Esophagus squamous epithelium (tissue), 4 donors: ENCODE results near the gene BAZ1A.

Experiments used
- POLR2A ChIP-seq, 4 donors: fragments of 450-650 bp; IDR thresholded peaks; one replicate each; pipeline ENCODE4 v1.6.1; 2017; ENCODE audit warnings: antibody characterized with exemption in 4 of 4, mild to moderate bottlenecking in 4 of 4, moderate library complexity in 3 of 4
- TF ChIP-seq, protein P1 (sequence below), 6 experiments: fragments of 450-650 bp in 4 of 6; fragments of 200-600 bp in 2 of 6; sonication (generic) in 2 of 6; IDR thresholded peaks; one replicate each; pipeline ENCODE4 v1.5.1; 2016 to 2019; ENCODE audit warnings: antibody characterized with exemption in 6 of 6, mild to moderate bottlenecking in 4 of 6, moderate library complexity in 4 of 6

DNA sequence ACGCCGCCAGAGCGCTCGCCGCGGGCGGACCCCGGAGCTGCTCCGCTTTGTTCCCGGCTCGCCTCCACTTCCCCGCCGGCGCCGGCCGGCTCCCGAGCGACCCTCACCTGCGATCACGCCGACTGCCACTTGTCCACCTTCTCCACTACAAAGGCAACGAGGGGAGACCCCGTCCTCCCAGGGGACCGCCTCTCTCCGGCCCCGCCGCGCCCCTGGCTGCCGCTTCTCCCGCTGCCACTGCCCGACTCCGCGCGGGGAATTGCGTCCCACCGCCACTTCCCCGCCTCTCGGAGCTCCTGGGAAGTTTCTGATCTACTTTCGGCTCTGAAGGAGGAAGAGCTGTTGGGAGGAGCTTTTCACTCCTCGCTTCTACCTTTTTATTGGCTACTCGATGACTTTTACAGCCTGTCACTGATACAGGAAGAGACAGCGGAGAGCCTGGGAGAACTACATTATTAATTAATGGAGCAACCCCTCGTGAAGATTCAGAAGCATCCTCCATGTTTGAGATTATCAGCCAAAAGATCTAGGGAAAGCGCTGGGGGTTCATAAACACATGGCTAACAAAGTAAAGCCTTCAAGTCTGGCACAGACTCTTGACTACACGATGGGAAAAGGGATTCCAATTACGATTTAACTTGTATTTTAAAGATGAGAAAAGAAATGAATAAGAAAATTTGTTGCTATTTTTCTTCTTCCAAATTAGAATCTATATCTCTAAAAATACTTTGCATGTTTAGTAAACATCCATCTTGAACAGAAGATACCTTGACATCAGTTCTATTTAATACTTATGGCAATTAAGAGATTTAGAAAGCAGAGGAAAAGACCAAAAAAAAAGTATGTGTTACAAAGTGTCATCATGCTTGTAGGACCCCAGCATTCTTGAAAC is at the start of gene BAZ1A:
- TF ChIP-seq, protein P1, sequence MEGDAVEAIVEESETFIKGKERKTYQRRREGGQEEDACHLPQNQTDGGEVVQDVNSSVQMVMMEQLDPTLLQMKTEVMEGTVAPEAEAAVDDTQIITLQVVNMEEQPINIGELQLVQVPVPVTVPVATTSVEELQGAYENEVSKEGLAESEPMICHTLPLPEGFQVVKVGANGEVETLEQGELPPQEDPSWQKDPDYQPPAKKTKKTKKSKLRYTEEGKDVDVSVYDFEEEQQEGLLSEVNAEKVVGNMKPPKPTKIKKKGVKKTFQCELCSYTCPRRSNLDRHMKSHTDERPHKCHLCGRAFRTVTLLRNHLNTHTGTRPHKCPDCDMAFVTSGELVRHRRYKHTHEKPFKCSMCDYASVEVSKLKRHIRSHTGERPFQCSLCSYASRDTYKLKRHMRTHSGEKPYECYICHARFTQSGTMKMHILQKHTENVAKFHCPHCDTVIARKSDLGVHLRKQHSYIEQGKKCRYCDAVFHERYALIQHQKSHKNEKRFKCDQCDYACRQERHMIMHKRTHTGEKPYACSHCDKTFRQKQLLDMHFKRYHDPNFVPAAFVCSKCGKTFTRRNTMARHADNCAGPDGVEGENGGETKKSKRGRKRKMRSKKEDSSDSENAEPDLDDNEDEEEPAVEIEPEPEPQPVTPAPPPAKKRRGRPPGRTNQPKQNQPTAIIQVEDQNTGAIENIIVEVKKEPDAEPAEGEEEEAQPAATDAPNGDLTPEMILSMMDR (IDR thresholded peaks at IDR 0.05), result peak in 2 of 6 experiments; percentile 26 to 38
- TF ChIP-seq POLR2A (IDR thresholded peaks at IDR 0.05), result peak in 3 of 4 donors; percentile 92 to 93 (median 92)
